IMR-90 (cell line): ENCODE measurements around the gene SLC15A3.

Experiments used
- BHLHE40 ChIP-seq: fragments of 150-350 bp; IDR thresholded peaks from 2 replicates; pipeline ENCODE4 v1.6.1; 2016; ENCODE audit warnings: mild to moderate bottlenecking, low read depth, low read length
- CTCF ChIP-seq: conservative IDR thresholded peaks from 2 replicates; pipeline ENCODE4 v1.5.1; 2012; ENCODE audit warnings: mild to moderate bottlenecking, low read depth, low read length, improper control_type of control experiment
- MAFK ChIP-seq: IDR thresholded peaks from 2 replicates; pipeline ENCODE4 v1.6.1; 2012; ENCODE audit warnings: low read depth, low read length, improper control_type of control experiment
- NFE2L2 ChIP-seq: fragments of 150-350 bp; IDR thresholded peaks from 2 replicates; pipeline ENCODE4 v1.6.1; 2016; ENCODE audit warnings: low read depth, mild to moderate bottlenecking, low read length
- POLR2A ChIP-seq: IDR thresholded peaks from 2 replicates; pipeline ENCODE4 v1.6.1; 2012; ENCODE audit warnings: mild to moderate bottlenecking, low read depth, low read length
- RCOR1 ChIP-seq: IDR thresholded peaks from 2 replicates; pipeline ENCODE4 v1.6.1; 2012; ENCODE audit warnings: mild to moderate bottlenecking, low read length, improper control_type of control experiment; ENCODE audit not compliant: insufficient replicate concordance
- RFX5 ChIP-seq: IDR thresholded peaks from 2 replicates; pipeline ENCODE4 v1.8.0; 2012; ENCODE audit warnings: low read depth, mild to moderate bottlenecking, low read length, moderate library complexity
- USF2 ChIP-seq: fragments of 150-350 bp; IDR thresholded peaks from 2 replicates; pipeline ENCODE4 v1.6.1; 2017; ENCODE audit warnings: mild to moderate bottlenecking, antibody characterized with exemption, low read length, low read depth

GRCh38 chr11:60889869-60890311, 62.1 kb downstream of the SLC15A3 start:
- TF ChIP-seq CTCF (no peak), USF2 (no peak), MAFK (no peak), RCOR1 (no peak), POLR2A (no peak), NFE2L2 (no peak), BHLHE40 (no peak), RFX5 (no peak)
